Prostate gland (tissue), 2 donors: ENCODE measurements around the gene PBX4. TPM values are rescaled to one million over a fixed set of nuclear protein-coding genes. Genes with fewer than 3 reads are reported as not detected.

Experiments
- DNase-seq: peaks from one replicate; pipeline ENCODE4 v3.0.0-alpha.2; 2019; ENCODE audit warnings: low spot score
- H3K27ac ChIP-seq, 2 donors: fragments of 200-600 bp; sonication (generic); 2 replicates each; pipeline ENCODE4 v1.5.1; 2017 to 2019
- H3K27me3 ChIP-seq: fragments of 200-600 bp; sonication (generic); replicated peaks from 2 replicates; pipeline ENCODE4 v1.5.1; 2019; ENCODE audit not compliant: insufficient read depth
- H3K36me3 ChIP-seq, 2 donors: fragments of 200-600 bp; sonication (generic); 1 replicate in 1 of 2; 2 replicates in 1 of 2; pipeline versions ENCODE4 v1.5.1 to v1.8.1; 2017 to 2019
- H3K4me1 ChIP-seq: fragments of 200-600 bp; sonication (generic); replicated peaks from 2 replicates; pipeline ENCODE4 v1.5.1; 2019
- H3K4me3 ChIP-seq, 2 donors: fragments of 200-600 bp; sonication (generic); 2 replicates each; pipeline ENCODE4 v1.5.1; 2017 to 2019
- H3K9me3 ChIP-seq: fragments of 200-600 bp; sonication (generic); 2 replicates; pipeline ENCODE4 v1.5.1; 2017
- POLR2A ChIP-seq: fragments of 450-650 bp; IDR thresholded peaks from one replicate; pipeline ENCODE4 v1.6.1; 2016; ENCODE audit warnings: antibody characterized with exemption, mild to moderate bottlenecking
- POLR2AphosphoS5 ChIP-seq: sonication (generic); formaldehyde crosslinking; IDR thresholded peaks from one replicate; pipeline ENCODE4 v1.6.1; 2017; ENCODE audit warnings: antibody characterized with exemption
- WGBS: methylation state at CpG from one replicate; pipeline ENCODE4 v1.1.5; 2018; 5-methylcytosine and 5-hydroxymethylcytosine counted together
- intact Hi-C: fragments of 100-400 bp; cut with DNase I; formaldehyde crosslinking; loops from one replicate; pipeline ENCODE4 v1.14.2; 2022
- total RNA-seq, 2 donors: library from RNA; depleted of rRNA; stranded (reverse); fragments of >200 nt; gene quantifications; one replicate each; pipeline ENCODE4 v1.1.0, GENCODE V29; 2016
- TF ChIP-seq, protein P1 (sequence below), 4 experiments: fragments of 200-600 bp in 2 of 4; fragments of 450-650 bp in 2 of 4; sonication (generic) in 2 of 4; IDR thresholded peaks; 1 replicate in 3 of 4; 2 replicates in 1 of 4; pipeline ENCODE4 v1.5.1; 2016 to 2019; ENCODE audit warnings: antibody characterized with exemption in 4 of 4, mild to moderate bottlenecking in 2 of 4, moderate library complexity in 2 of 4

Gene PBX4
- total RNA-seq, 2 donors from 2014 or later: 2.6 to 10.6 TPM

DNA sequence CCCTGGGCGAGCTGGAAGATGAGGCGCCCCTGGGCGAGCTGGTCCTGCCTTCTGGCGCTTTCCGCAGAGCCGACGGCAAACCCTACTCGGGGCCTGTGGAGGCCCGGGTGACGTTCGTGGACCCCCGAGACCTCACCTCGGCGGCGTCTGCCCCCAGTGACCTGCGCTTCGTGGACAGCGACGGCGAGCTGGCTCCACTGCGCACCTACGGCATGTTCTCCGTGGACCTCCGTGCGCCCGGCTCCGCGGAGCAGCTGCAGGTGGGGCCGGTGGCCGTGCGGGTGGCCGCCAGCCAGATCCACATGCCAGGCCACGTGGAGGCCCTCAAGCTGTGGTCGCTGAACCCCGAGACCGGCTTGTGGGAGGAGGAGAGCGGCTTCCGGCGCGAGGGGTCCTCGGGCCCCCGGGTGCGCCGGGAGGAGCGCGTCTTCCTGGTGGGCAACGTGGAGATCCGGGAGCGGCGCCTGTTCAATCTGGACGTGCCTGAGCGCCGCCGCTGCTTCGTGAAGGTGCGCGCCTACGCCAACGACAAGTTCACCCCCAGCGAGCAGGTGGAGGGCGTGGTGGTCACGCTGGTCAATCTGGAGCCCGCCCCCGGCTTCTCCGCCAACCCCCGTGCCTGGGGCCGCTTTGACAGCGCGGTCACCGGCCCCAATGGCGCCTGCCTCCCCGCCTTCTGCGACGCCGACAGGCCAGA, 74.1 kb downstream of the PBX4 start:
- DNase-seq: no peak
- intact Hi-C loops: no loop called here
- H3K4me3 ChIP-seq: no peak overlapping the region
- TF ChIP-seq POLR2AphosphoS5: no peak
- no peak for TF ChIP-seq POLR2A
- TF ChIP-seq, protein P1, sequence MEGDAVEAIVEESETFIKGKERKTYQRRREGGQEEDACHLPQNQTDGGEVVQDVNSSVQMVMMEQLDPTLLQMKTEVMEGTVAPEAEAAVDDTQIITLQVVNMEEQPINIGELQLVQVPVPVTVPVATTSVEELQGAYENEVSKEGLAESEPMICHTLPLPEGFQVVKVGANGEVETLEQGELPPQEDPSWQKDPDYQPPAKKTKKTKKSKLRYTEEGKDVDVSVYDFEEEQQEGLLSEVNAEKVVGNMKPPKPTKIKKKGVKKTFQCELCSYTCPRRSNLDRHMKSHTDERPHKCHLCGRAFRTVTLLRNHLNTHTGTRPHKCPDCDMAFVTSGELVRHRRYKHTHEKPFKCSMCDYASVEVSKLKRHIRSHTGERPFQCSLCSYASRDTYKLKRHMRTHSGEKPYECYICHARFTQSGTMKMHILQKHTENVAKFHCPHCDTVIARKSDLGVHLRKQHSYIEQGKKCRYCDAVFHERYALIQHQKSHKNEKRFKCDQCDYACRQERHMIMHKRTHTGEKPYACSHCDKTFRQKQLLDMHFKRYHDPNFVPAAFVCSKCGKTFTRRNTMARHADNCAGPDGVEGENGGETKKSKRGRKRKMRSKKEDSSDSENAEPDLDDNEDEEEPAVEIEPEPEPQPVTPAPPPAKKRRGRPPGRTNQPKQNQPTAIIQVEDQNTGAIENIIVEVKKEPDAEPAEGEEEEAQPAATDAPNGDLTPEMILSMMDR (IDR thresholded peaks at IDR 0.05): no peak
- H3K4me1 ChIP-seq: peaks cover 5% of the 10 kb centered on the region
- H3K9me3 ChIP-seq: no peaks in the 10 kb centered on the region
- H3K36me3 ChIP-seq: no peaks in the 10 kb centered on the region
- peaks cover 6% of the 10 kb centered on the region for H3K27me3 ChIP-seq
- 93% methylated on average over 68 of the region's 75 CpGs for WGBS
- no peak overlapping the region for H3K27ac ChIP-seq

DNA sequence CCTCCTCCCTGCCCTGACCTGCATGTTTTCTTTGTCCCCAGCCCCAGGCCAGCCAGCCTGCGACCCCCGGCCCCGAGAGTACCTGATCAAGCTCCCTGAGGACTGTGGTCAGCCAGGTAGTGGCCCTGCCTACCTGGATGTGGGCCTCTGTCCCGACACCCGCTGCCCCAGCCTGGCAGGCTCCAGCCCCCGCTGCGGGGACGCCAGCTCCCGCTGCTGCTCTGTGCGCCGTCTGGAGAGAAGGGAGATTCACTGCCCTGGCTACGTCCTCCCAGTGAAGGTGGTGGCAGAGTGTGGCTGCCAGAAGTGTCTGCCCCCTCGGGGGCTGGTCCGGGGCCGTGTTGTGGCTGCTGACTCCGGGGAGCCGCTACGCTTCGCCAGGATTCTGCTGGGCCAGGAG, 74.8 kb downstream of the PBX4 start:
- H3K4me1 ChIP-seq: peaks cover 7% of the 10 kb centered on the region
- H3K9me3 ChIP-seq: no peaks in the 10 kb centered on the region
- no peak for DNase-seq
- no peaks in the 10 kb centered on the region for H3K36me3 ChIP-seq
- intact Hi-C loops: no loop called here
- H3K27me3 ChIP-seq: peaks cover 6% of the 10 kb centered on the region
- no peak overlapping the region for H3K27ac ChIP-seq
- TF ChIP-seq, protein P1 (IDR thresholded peaks at IDR 0.05): no peak
- TF ChIP-seq POLR2A: no peak
- TF ChIP-seq POLR2AphosphoS5: no peak
- no peak overlapping the region for H3K4me3 ChIP-seq
- 93% methylated on average over 18 of the region's 19 CpGs for WGBS

GRCh38 chr19:19543101-19543500, 75.4 kb downstream of the PBX4 start:
- Histone ChIP-seq H3K4me1 (peaks cover 8% of the 10 kb centered on the region), H3K27ac (no peak overlapping the region), H3K4me3 (no peak overlapping the region), H3K9me3 (no peaks in the 10 kb centered on the region), H3K27me3 (peaks cover 6% of the 10 kb centered on the region), H3K36me3 (no peaks in the 10 kb centered on the region)
- TF ChIP-seq POLR2A (no peak), POLR2AphosphoS5 (no peak)
- TF ChIP-seq, protein P1 (IDR thresholded peaks at IDR 0.05): no peak
- intact Hi-C loops: no loop called here
- DNase-seq: no peak
- 93% methylated on average over 12 of the region's 13 CpGs for WGBS

DNA sequence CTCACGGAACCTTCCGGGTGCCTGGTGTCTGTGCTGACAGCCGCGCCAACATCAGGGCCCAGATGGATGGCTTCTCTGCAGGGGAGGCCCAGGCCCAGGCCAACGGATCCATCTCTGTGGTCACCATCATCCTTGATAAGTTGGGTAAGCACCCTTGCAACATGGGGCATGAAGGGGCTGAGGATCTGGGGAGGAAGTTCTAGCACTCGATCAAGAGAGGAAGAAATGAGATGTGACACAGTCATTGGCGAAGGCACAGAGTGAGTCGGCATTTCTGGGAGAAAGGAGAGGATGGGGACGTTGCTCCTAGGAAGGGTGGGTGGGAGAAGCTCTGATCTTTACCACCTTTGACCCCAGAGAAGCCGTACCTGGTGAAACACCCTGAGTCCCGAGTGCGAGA, 76.0 kb downstream of the PBX4 start:
- H3K9me3 ChIP-seq: no peaks in the 10 kb centered on the region
- no peak for DNase-seq
- 82% methylated on average over 12 of the region's 12 CpGs for WGBS
- no peak overlapping the region for H3K4me3 ChIP-seq
- TF ChIP-seq, protein P1 (IDR thresholded peaks at IDR 0.05): no peak
- TF ChIP-seq POLR2A: no peak
- no peak for TF ChIP-seq POLR2AphosphoS5
- H3K36me3 ChIP-seq: no peaks in the 10 kb centered on the region
- no peak overlapping the region for H3K27ac ChIP-seq
- intact Hi-C loops: no loop called here
- H3K4me1 ChIP-seq: peaks cover 8% of the 10 kb centered on the region
- peaks cover 6% of the 10 kb centered on the region for H3K27me3 ChIP-seq

DNA sequence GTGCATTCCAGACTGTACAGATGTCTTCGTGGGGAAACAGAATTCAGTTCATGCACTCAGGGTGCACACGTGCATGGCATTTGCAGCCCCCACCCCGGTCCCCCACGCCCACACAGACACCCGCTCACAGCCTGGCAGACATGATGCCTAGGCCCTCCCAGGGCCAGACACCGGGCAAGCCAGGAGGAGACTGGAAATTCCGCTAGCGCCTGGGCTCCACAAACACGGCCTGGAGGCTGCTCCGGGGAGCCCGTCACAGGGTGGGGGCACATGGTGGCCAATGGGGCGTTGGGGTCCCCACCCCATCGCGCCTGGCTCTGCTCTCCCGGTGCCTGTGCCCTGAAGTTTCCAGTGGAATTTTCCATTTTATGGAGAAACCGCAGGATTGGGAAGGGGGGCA, 76.9 kb downstream of the PBX4 start:
- no peaks in the 10 kb centered on the region for H3K9me3 ChIP-seq
- intact Hi-C loops: no loop called here
- H3K4me1 ChIP-seq: peaks cover 8% of the 10 kb centered on the region
- no peak overlapping the region for H3K4me3 ChIP-seq
- no peak for DNase-seq
- TF ChIP-seq POLR2A: no peak
- no peak for TF ChIP-seq POLR2AphosphoS5
- TF ChIP-seq, protein P1 (IDR thresholded peaks at IDR 0.05): no peak
- WGBS: 72% methylated on average over 14 of the region's 16 CpGs
- peaks cover 6% of the 10 kb centered on the region for H3K27me3 ChIP-seq
- no peak overlapping the region for H3K27ac ChIP-seq
- no peaks in the 10 kb centered on the region for H3K36me3 ChIP-seq
